GM19035 (cell line): ENCODE measurements around the gene VANGL2.

ENCODE experiments used
- ATAC-seq: cut with Tn5 transposase; IDR thresholded peaks from one replicate; pipeline ENCODE4 v1.9.1; 2021; ENCODE audit not compliant: unreplicated experiment

Gene VANGL2

DNA sequence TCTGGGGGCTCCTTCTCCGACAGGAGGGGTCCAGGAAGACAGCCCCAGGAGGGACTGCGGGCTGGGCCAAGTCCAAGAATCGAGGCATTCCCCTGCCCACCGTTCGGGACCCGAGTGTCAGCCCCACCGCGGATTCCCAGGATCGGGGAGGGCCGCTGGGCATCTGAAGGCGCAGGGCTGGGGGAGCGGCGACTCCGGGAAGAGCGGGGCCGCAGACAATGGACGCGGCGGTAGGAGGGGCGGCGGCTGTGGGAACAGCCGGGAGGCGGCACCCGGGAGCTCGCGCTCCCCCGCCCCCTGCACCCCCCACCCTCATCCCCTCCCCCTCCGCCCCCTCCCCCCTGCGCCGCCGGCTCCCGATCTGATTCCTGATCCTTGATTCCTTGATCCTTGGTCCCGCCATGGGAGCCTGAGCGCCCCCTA is at the start of gene VANGL2:
VANGL2 (plus strand) TSS at position 342 of the 423 bp plus-strand sequence. CDS start 15,274 bp downstream, outside the sequence.
- ATAC-seq = no peak

DNA sequence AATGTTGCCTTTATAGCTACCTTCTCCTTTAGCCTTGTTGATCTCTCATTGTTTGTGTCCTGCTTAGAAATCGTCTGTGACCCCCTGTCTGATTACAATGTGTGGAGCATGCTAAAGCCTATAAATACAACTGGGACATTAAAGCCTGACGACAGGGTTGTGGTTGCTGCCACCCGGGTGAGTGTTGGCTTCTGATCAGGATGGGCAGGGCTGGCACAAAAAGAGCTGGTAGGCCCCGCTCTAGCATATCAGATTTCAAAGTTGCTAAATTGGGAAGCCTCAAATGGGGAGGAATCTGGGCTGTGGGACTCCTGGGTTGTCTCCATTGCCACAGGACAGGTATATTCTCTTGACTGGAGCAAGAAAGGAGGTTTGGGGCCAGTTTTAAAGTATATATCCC is 48.7 kb upstream of the VANGL2 start:
- no peak for ATAC-seq

DNA sequence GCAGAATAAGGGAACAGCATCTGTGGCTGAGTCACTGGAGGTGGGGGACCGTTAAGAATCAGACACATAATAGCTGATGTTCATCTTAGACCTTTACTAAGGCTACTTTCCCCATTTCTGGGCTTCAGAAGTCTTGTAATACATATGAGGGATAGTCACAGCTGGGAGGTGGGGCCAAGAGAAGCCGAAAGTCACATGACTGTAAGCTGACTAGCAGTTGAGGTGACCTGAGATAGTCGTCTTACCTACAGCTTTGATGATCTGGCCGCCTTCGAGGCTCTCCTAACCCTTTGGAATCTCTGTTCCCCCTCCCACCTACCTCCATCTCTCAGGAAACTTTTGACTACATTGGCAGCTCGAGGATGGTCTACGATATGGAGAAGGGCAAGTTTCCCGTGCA is 47.8 kb upstream of the VANGL2 start:
- ATAC-seq = no peak

DNA sequence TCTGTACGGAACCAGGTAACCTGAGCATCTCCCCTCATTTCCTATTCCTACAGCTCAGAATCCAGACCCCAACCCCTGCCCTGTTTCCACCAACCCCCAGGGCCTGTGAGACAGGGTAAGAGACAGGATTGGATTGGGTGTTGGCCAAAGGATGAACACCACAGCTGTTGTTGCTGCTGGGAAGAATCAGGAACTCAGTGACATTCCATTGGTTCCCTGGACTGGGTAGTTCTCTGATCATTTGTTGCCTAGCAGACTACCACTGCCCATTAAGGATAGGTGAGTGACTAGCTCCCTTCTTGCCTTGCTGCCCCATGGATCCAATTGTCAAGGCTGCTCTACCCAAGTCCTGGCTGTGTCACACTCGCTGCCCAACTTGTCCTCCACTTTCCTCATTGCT is 47.1 kb upstream of the VANGL2 start:
- no peak for ATAC-seq

DNA sequence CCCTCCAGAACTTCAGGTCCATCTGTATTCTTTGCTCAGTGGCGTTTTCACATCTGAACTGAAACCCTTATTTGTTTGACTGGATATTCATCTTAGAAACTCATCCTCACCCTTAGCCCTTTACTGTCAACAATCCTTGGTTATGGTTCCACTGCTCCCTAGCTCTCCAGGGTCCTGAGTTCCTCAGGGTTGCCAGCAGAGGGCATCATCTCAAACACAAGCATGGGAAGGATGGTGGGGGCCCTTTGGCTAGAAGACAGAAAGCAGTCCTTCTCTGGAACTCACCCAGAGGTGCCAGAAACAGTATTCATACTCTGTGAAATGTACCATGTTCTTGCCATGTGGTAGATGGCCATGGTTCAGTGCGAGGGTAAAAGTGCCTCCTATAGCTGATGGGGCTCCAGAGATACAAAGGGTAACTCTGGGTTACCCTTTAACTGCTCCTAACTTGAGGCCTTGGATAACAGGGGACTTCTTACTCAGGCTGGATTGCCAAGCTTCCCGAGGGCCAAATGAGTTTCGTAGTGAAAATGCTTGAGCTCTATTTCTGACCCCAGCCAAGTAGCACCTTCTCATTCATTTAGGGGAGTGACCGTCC is 45.9 kb upstream of the VANGL2 start:
- no peak for ATAC-seq

DNA sequence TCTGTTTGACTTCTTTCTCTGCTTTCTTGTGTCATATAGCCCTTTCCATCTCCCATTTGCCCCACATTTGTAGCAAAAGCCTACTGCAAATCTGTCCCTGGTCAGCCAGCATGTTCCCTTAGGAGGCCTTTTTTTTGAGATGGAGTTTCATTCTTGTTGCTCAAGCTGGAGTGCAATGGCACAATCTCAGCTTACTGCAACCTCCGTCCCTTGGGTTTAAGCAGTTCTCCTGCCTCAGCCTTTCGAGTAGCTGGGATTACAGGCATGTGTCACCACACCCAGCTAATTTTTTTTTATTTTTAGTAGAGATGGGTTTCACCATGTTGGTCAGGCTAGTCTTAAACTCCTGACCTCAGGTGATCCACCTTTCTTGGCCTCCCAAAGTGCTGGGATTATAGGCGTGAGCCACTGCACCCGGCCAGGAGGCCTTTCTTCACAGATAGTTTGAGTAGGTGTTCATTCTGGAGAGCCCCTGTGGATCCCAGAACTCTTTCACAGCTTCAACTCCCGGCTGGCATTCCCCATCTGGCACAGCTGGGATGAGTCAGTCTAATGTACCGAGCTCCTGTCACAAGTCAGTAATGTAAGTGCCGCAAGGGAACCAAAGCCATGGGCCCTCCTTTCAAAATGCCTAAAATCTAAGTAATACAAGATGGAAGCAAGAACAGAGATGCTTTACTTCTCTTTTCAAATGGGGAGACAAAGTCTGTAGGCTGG is 42.9 kb upstream of the VANGL2 start:
- ATAC-seq = no peak

DNA sequence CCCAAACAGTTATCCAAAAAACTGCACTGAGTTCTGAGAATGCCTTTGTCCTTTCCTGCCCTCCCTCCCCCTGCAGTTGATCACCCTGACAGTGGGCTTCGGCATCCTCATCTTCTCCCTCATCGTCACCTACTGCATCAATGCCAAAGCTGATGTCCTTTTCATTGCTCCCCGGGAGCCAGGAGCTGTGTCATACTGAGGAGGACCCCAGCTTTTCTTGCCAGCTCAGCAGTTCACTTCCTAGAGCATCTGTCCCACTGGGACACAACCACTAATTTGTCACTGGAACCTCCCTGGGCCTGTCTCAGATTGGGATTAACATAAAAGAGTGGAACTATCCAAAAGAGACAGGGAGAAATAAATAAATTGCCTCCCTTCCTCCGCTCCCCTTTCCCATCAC is 42.3 kb upstream of the VANGL2 start:
- ATAC-seq = no peak

DNA sequence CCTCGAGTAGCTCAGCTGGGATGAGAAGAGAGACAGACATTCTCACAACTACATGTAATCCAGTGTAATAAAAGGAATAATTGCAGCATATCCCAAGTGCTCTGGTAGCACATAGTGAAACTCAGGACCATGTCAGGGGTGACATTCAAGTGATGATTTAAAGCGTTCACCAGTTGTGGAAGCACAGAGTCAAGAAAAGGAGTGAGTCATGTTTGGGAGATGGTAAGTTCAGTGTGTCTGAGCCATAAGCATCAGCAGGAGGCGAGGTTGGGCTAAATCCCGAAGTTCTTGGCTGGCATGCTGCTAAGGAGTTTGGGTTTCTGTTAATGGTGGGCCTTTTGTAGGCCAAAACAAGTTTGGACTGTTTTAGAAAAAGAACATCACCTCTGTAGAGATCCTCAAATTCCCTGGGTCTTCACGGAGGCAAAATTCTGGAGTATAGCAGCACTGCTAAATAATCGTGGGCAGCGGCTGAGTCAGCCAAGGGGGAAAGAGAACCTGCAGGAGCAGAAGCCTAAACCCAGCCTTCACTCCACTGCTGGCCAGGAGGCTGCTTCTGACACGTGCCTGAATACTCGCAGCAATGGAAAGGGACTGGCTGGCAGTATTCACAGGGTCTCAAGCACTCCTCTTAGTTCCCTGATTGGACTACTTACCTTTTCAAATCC is 40.7 kb upstream of the VANGL2 start:
- ATAC-seq = no peak

DNA sequence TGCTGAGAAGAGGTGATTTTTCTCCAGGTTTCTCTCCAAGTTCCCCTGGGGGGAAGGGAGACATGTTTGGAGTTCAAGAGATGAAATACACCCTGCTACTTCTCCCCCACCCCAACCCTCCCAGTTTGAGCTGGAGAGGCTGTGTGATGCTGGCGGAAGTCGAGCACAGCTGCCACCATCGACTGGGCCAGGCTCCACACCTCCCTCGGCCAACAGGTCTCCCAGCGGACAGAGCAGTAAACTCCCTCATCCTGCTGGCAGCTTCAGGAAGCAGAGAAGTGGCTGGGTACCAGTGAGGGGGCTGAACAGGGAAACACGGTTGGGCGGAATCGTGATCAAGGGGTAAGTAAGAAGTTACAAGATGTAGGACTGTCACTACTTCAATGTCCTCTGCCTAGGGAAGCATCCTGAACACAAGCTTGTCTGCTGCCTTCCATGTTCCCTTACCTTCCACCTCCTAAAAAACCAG is 40.1 kb upstream of the VANGL2 start:
- no peak for ATAC-seq

DNA sequence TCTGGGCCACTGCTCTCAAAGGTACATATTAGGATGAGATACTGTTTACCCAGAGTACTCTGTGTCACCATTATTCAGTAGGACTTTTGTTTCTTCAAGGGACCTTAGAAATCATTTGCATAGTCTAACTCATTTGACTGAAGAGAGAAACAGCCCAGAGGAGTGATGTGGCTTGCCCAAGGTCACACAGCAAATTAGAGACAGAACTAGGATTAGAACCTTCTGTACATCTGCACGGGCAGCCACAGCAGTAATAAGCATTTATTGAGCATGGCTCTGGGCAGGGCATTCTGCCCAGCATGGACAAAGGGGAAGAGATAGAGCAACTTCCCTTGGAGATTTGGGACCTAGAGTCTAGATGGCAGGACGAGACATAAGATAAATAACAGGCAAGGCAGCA is 39.2 kb upstream of the VANGL2 start:
- ATAC-seq = no peak

DNA sequence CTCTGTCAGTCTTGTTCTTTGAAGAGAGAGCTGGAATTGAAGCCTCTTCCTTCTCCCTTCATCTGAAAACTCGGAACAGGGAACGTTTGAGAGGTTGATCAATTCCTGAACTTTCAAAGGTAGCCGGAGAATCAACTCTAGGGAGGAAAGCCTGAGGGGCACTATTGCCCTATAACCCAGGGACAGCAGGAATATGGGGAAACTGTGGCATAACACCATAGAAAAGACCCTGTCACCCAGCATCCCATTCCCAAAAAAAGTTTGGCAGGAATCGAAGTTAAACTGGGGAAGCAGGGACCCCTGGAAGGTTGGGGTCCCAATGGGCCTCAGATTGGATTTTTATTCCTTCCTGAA is 38.6 kb upstream of the VANGL2 start:
- ATAC-seq = no peak

DNA sequence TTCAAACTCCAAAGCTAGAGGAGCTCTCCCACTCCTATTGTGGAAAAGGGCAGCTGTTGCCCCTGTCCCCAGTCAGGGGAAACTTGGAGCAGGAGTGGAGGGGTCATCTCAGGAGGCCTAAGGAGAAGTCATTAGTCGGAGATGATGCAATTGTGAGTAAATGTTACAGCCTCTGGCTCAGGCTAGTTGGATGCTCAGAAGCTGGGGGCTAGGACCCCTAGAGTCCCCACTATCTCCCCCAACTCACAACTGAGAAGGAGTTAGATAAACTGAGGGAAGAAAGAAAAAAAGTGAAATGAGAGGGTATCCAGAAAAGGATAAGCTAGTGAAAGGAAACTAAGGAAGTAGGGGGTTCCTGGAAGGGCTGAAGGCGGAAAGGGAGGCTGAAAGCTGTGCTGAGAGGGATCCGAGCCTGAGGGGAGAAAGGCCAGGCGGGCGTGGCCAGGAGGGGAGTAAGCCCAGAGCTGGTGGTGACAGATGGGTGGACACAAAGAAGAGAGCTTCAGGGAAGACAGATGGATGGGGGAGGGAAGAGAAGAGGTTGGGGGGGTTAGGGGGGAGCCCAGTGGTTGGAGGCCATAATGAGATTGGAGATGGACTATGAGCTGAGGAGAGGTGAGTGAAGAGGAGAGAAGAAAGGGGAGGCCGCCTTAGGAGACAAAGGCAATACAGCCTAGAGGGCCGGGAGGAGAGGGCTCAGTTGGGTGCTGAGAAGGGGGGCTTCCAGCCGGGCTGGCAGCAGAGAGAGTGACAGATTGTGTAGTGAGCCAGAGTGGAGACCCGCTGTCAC is 38.0 kb upstream of the VANGL2 start:
- ATAC-seq = no peak

DNA sequence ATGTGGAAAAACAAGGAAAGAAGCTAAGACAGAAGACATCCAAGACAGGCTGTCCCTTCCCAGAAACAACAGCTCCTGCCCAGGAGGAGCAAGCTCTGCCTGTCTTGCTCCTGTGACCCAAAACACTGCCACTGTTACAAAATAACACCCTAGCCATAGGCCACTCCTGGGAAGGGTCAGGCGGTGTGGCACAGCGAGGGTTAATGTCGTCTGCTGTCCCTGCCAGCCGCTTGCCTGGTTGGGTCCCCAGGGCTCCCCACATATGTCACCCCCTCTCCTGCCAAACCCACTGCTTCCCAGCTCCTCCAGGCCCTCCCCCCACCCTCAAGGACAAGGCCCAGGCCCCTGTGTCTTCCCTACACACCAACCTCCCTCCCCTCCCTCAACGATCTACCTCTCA is 37.4 kb upstream of the VANGL2 start:
- ATAC-seq = no peak

DNA sequence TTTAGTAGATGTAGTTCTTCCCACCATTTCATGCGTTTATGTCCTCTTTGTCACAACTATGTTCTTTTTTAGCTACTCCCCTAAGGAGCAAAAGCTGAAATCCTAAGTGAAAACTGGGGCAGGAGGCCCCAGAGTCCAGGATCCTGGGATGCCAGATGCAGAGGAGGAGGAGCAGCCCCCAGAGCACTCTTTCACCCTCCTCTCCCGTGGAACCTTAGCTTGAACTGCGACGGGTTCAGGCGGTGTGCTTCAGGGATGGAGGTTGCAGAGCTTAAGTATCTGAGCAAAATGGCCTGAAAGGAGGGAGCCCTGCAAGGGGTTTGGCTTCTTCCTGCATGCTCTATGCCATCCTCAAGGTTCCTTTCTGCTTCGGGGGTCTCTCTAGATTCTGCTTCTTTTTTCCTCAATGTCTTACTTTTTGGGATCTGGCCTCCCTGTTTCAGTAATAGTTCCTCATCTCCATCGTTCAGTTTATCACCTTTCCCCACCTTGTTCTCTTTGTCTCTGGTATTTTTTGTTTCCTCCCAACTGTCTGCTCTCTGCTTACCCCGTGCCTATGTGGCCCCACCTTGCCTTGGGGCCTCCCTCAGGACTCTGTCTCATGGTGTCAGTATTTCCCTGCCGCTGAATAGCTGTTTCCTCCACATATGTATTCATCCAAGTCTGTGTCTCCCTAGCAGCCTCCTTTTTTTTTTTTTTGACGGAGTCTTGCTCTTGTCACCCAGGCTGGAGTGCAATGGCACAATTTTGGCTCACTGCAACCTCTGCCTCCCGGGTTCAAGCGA is 36.2 kb upstream of the VANGL2 start:
- no peak for ATAC-seq

DNA sequence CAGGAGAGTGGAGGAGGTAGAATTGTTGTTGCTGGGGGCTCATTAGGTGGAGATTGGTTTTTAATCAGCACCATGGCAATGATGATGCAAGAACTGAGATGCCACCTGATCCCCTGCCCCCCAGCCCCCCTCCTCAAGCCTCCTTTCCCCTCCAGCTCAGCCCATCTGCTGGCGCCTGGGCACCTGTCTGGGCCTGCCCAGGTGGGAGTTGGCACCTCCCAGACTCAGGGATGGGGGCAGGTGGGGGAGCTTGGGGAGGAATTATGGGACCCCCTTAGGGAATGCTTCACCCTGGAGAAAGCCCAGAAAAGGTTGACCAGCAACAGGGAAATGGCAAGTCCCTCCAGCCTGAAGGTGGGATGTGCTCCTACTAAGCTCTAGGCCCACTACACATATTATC is 35.0 kb upstream of the VANGL2 start:
- ATAC-seq = no peak

DNA sequence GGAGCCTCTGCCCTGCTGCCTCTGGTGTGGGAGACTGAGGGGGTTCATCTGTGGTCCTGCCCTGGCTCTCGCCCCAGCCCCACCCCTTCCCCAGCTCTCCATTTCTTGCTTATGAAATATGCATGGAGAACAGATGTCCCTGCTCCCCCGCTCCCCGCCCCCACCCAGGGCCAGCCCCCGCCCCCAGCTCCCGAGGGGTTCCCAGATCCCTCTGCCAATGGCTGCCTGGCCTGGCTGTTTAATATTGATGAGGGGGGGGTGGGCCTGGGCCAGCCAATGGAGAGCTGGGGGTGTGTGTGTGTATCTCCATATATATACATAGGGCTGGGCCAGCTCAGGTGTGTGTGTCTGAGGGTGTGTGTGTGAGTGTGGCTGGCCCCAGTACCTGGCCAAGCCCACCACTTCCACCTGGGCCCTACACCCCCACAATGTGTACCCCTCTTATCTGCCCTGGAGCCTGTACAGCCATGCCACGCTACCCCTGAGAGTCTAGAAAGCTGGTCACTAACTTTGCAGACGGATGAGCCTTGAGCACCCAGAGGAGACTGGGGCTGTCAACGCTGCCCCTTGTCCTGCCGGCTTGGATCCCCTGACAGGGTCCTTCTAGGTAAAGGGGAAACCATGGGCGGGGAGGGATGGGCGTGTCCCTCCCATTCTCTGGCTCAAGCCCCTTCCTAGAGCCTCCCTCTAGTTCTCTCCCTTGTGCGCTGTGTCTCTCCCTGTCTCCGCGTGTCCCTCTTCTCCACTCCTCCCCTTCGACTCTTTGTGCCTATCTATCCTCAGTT is 33.4 kb upstream of the VANGL2 start, which contains the start of gene NHLH1:
NHLH1 (plus strand) TSS at position 341 of the 785 bp plus-strand sequence. CDS start 3,661 bp downstream, outside the sequence.
- no peak for ATAC-seq

DNA sequence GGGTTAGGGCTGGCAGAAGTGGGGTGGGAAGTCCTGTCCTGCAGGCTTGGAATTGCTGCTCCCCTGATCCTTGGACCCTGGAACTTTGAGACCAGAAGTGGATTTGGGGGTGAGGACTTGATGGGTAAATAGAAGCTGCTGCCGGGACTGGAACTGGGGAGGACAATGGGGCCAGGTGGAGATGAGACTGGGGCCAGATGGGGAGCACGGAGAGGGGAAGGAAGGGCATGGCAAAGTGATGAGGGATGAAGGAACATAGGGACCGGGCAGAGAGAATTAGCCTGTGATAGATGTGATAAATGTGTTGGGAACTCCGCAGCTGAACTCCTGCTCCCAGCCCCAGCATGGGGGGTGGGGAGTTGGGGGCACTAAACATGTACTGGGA is 32.9 kb upstream of the VANGL2 start:
- ATAC-seq = no peak

DNA sequence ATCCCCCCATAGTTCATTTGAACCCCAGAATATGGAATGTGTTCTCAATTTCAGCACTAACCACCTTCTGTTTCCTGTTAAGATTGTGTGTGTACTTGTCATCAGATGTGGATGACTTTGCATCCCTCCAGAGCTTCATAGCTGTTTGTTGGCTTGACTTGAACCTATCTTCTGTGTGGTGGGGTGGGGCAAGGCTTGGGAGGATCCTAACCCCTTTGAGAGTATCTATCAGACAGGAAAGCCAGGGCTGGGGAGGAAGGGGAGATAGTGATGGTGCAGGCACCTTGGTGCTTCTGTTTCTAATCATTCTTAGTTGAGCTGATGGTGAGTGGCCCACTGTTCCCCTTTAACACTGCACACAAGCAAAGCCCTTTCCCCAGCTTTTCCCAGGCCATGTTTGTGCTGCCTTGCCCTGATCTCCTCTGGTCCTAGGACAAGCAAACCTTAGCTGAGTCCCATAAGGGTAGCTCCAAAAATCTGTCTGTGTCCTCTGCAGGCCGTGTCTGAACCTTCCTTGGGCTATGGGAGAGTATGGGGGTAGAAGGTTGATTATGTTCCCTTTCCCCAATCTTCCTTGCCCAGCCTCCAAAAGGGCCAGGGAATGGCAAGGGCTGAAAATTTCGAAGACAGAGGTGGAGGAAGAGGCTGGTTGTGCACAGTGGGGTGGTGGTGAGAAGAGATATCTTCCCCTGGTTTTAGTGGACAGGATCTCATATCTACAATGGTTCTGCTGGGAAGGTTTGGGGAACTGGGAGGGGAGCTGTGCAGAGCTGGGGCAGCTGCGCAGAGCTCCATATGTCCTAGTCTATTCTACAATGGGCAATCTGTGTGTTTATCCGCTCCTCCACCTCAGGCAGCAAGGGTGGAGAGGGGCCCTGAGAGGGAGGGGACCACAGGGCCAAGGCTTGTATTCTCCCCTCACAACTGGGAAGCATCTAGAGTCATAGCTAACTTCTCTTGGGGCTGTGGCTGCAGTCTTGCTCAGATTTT is 32.1 kb upstream of the VANGL2 start:
- no peak for ATAC-seq

DNA sequence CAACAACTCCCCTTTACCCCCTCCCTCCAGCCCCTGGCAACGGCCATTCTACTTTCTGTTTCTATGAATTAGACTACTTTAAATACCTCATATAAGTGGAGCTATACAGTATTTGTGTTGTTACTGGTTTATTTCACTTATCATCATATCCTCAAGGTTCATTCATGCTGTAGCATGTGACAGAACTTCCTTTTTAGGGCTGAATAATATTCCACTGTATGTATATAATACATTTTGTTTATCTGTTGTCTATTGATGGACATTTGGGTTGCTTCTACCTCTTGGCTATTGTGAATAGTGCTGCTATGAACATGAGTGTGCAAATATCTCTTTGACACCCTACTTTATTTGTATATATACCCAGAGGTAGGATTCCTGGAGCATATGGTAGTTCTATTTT is 31.3 kb upstream of the VANGL2 start:
- ATAC-seq = no peak
